Measurements from ENCODE around the gene RHEB.

RHEB gene

DNA sequence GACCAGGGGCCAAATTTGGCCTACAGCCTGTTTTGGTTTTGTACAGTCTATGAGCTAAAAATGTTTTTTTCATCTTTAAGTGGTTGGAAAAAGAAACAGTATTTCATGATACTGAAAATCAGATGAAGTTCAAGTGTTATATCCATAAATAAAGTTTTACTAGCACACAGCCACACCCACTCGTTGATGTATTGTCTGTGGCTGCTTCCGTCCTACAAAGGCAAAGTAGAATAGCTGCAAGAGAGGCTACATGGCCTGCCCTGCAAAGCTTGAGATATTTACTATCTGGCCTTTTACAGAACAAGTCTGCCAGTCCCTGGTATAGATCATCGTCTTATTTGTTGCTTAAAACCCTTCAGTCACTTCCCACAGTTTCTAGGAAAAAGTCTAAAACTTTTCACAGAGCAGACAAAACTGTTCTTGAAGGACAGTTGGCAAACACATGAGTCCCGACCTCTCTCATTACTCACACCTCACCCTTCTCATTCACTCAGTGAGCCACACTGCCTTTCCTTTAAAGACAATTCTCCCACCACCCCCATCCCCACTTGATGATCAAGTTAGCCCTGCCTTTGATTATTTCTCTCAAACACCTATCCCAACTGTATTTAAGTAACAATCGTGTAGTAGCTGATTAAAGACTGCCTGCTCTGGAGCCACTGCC, 9.9 kb downstream of the RHEB start:
- H2BK5ac ChIP-seq (ENCODE audit: low read length), result no peak overlapping the region
- H3K27me3 ChIP-seq (ENCODE audit: insufficient read depth, low read length, poor library complexity), result no peaks in the 10 kb centered on the region
- DNase-seq, result no peak
- H3K36me3 ChIP-seq (ENCODE audit: control insufficient read depth, insufficient read depth, low read length), result no peaks in the 10 kb centered on the region
- WGBS (ENCODE audit: extremely low coverage, insufficient coverage, low lambda C conversion rate), result no CpG with 5 or more reads among the region's 5 CpGs
- H3K4me3 ChIP-seq (ENCODE audit: low read length), result no peak overlapping the region
- H3K4ac ChIP-seq (ENCODE audit: low read depth, low read length), result no peak overlapping the region
- no peak overlapping the region for H3K9ac ChIP-seq (ENCODE audit: low read length)
- no peak overlapping the region for H4K8ac ChIP-seq (ENCODE audit: low read depth, low read length)
- no peak overlapping the region for H3K23ac ChIP-seq (ENCODE audit: low read length)
- H2BK120ac ChIP-seq (ENCODE audit: low read depth, low read length), result no peak overlapping the region
- peaks cover 10% of the 10 kb centered on the region for H3K79me1 ChIP-seq (ENCODE audit: low read length)
- no peak overlapping the region for H3K4me2 ChIP-seq (ENCODE audit: low read length)
- H3K56ac ChIP-seq (ENCODE audit: low read length), result no peak overlapping the region
- no peak overlapping the region for H2AK5ac ChIP-seq (ENCODE audit: low read length)
- no peaks in the 10 kb centered on the region for H3K4me1 ChIP-seq (ENCODE audit: control insufficient read depth, low read depth, low read length)
- H3K79me2 ChIP-seq (ENCODE audit: control insufficient read depth, insufficient read depth, low read length), result peaks cover 81% of the 10 kb centered on the region
- H3K18ac ChIP-seq (ENCODE audit: low read length), result no peak overlapping the region
- H3K27ac ChIP-seq (ENCODE audit: low read depth, low read length), result no peak overlapping the region
- H4K5ac ChIP-seq (ENCODE audit: low read length), result no peak overlapping the region
- H2BK15ac ChIP-seq (replicated peaks; ENCODE audit: low read depth), result no peak overlapping the region

- no peaks in the 10 kb centered on the region for H3K4me1 ChIP-seq (ENCODE audit: control insufficient read depth, low read depth, low read length)
- no peak overlapping the region for H3K23ac ChIP-seq (ENCODE audit: low read length)
- H3K79me2 ChIP-seq (ENCODE audit: control insufficient read depth, insufficient read depth, low read length), result peaks cover 81% of the 10 kb centered on the region
- H3K79me1 ChIP-seq (ENCODE audit: low read length), result peaks cover 10% of the 10 kb centered on the region
- H4K5ac ChIP-seq (ENCODE audit: low read length), result no peak overlapping the region
- H3K9ac ChIP-seq (ENCODE audit: low read length), result no peak overlapping the region
- no peak overlapping the region for H3K18ac ChIP-seq (ENCODE audit: low read length)
- DNase-seq, result no peak
- H3K27ac ChIP-seq (ENCODE audit: low read depth, low read length), result no peak overlapping the region
- H3K4me3 ChIP-seq (ENCODE audit: low read length), result no peak overlapping the region
- no peaks in the 10 kb centered on the region for H3K36me3 ChIP-seq (ENCODE audit: control insufficient read depth, insufficient read depth, low read length)
- no peak overlapping the region for H2BK5ac ChIP-seq (ENCODE audit: low read length)
- no peak overlapping the region for H2AK5ac ChIP-seq (ENCODE audit: low read length)
- H3K56ac ChIP-seq (ENCODE audit: low read length), result no peak overlapping the region
- no peak overlapping the region for H4K8ac ChIP-seq (ENCODE audit: low read depth, low read length)
- no CpG with 5 or more reads among the region's 6 CpGs for WGBS (ENCODE audit: extremely low coverage, insufficient coverage, low lambda C conversion rate)
- no peak overlapping the region for H2BK120ac ChIP-seq (ENCODE audit: low read depth, low read length)
- no peak overlapping the region for H3K4me2 ChIP-seq (ENCODE audit: low read length)
- no peaks in the 10 kb centered on the region for H3K27me3 ChIP-seq (ENCODE audit: insufficient read depth, low read length, poor library complexity)
- no peak overlapping the region for H2BK15ac ChIP-seq (replicated peaks; ENCODE audit: low read depth)
- H3K4ac ChIP-seq (ENCODE audit: low read depth, low read length), result no peak overlapping the region
These were observed 10.7 kb downstream of the RHEB start for GRCh38 chr7:151508991-151509390.

GRCh38 chr7:151507806-151508205, 11.9 kb downstream of the RHEB start:
- H3K27ac ChIP-seq (ENCODE audit: low read depth, low read length), result no peak overlapping the region
- peaks cover 16% of the 10 kb centered on the region for H3K79me1 ChIP-seq (ENCODE audit: low read length)
- H3K9ac ChIP-seq (ENCODE audit: low read length), result no peak overlapping the region
- H3K79me2 ChIP-seq (ENCODE audit: control insufficient read depth, insufficient read depth, low read length), result peaks cover 79% of the 10 kb centered on the region
- no peak overlapping the region for H3K4ac ChIP-seq (ENCODE audit: low read depth, low read length)
- H3K4me2 ChIP-seq (ENCODE audit: low read length), result no peak overlapping the region
- no peaks in the 10 kb centered on the region for H3K36me3 ChIP-seq (ENCODE audit: control insufficient read depth, insufficient read depth, low read length)
- H2BK120ac ChIP-seq (ENCODE audit: low read depth, low read length), result no peak overlapping the region
- H2BK15ac ChIP-seq (replicated peaks; ENCODE audit: low read depth), result no peak overlapping the region
- H2AK5ac ChIP-seq (ENCODE audit: low read length), result no peak overlapping the region
- no peak overlapping the region for H3K4me3 ChIP-seq (ENCODE audit: low read length)
- WGBS (ENCODE audit: extremely low coverage, insufficient coverage, low lambda C conversion rate), result no CpG with 5 or more reads among the region's 2 CpGs
- no peak overlapping the region for H3K23ac ChIP-seq (ENCODE audit: low read length)
- H3K27me3 ChIP-seq (ENCODE audit: insufficient read depth, low read length, poor library complexity), result no peaks in the 10 kb centered on the region
- DNase-seq, result no peak
- no peaks in the 10 kb centered on the region for H3K4me1 ChIP-seq (ENCODE audit: control insufficient read depth, low read depth, low read length)
- no peak overlapping the region for H2BK5ac ChIP-seq (ENCODE audit: low read length)
- H4K5ac ChIP-seq (ENCODE audit: low read length), result no peak overlapping the region
- no peak overlapping the region for H4K8ac ChIP-seq (ENCODE audit: low read depth, low read length)
- H3K18ac ChIP-seq (ENCODE audit: low read length), result no peak overlapping the region
- no peak overlapping the region for H3K56ac ChIP-seq (ENCODE audit: low read length)

- Histone ChIP-seq H2BK5ac (ENCODE audit: low read length) (no peak overlapping the region), H3K27ac (ENCODE audit: low read depth, low read length) (no peak overlapping the region), H2AK5ac (ENCODE audit: low read length) (no peak overlapping the region), H2BK15ac (replicated peaks; ENCODE audit: low read depth) (no peak overlapping the region), H4K5ac (ENCODE audit: low read length) (no peak overlapping the region), H3K79me1 (ENCODE audit: low read length) (peaks cover 12% of the 10 kb centered on the region), H3K18ac (ENCODE audit: low read length) (no peak overlapping the region), H3K36me3 (ENCODE audit: control insufficient read depth, insufficient read depth, low read length) (no peaks in the 10 kb centered on the region), H3K4me3 (ENCODE audit: low read length) (no peak overlapping the region), H3K4ac (ENCODE audit: low read depth, low read length) (no peak overlapping the region), H3K79me2 (ENCODE audit: control insufficient read depth, insufficient read depth, low read length) (peaks cover 79% of the 10 kb centered on the region), H3K23ac (ENCODE audit: low read length) (no peak overlapping the region), H3K9ac (ENCODE audit: low read length) (no peak overlapping the region), H3K27me3 (ENCODE audit: insufficient read depth, low read length, poor library complexity) (no peaks in the 10 kb centered on the region), H3K4me1 (ENCODE audit: control insufficient read depth, low read depth, low read length) (no peaks in the 10 kb centered on the region), H2BK120ac (ENCODE audit: low read depth, low read length) (no peak overlapping the region), H4K8ac (ENCODE audit: low read depth, low read length) (no peak overlapping the region), H3K4me2 (ENCODE audit: low read length) (no peak overlapping the region), H3K56ac (ENCODE audit: low read length) (no peak overlapping the region)
- DNase-seq, result no peak
- WGBS (ENCODE audit: extremely low coverage, insufficient coverage, low lambda C conversion rate), result no CpG with 5 or more reads among the region's 5 CpGs
These were observed 12.8 kb downstream of the RHEB start for GRCh38 chr7:151506901-151507382.

- no peak overlapping the region for H4K5ac ChIP-seq (ENCODE audit: low read length)
- H3K79me2 ChIP-seq (ENCODE audit: control insufficient read depth, insufficient read depth, low read length), result peaks cover 79% of the 10 kb centered on the region
- peaks cover 13% of the 10 kb centered on the region for H3K79me1 ChIP-seq (ENCODE audit: low read length)
- no peak overlapping the region for H2AK5ac ChIP-seq (ENCODE audit: low read length)
- no peak overlapping the region for H3K23ac ChIP-seq (ENCODE audit: low read length)
- no peaks in the 10 kb centered on the region for H3K4me1 ChIP-seq (ENCODE audit: control insufficient read depth, low read depth, low read length)
- no peak overlapping the region for H4K8ac ChIP-seq (ENCODE audit: low read depth, low read length)
- H3K4ac ChIP-seq (ENCODE audit: low read depth, low read length), result no peak overlapping the region
- no peak overlapping the region for H2BK120ac ChIP-seq (ENCODE audit: low read depth, low read length)
- DNase-seq, result no peak
- H2BK15ac ChIP-seq (replicated peaks; ENCODE audit: low read depth), result no peak overlapping the region
- no peaks in the 10 kb centered on the region for H3K36me3 ChIP-seq (ENCODE audit: control insufficient read depth, insufficient read depth, low read length)
- no peak overlapping the region for H3K18ac ChIP-seq (ENCODE audit: low read length)
- H3K27me3 ChIP-seq (ENCODE audit: insufficient read depth, low read length, poor library complexity), result no peaks in the 10 kb centered on the region
- H2BK5ac ChIP-seq (ENCODE audit: low read length), result no peak overlapping the region
- H3K27ac ChIP-seq (ENCODE audit: low read depth, low read length), result no peak overlapping the region
- H3K4me2 ChIP-seq (ENCODE audit: low read length), result no peak overlapping the region
- WGBS (ENCODE audit: extremely low coverage, insufficient coverage, low lambda C conversion rate), result no CpG with 5 or more reads among the region's 4 CpGs
- H3K4me3 ChIP-seq (ENCODE audit: low read length), result no peak overlapping the region
- H3K56ac ChIP-seq (ENCODE audit: low read length), result no peak overlapping the region
- H3K9ac ChIP-seq (ENCODE audit: low read length), result no peak overlapping the region
These were observed 13.7 kb downstream of the RHEB start for GRCh38 chr7:151505836-151506468.
